Calu3 (cell line): ENCODE results near the gene NAT9. TPM values are rescaled to one million over a fixed set of nuclear protein-coding genes. Genes with fewer than 3 reads are reported as not detected.

Source experiments
- BruUV-seq: library from RNA; stranded (reverse); fragments of 400-500 nt; replicated peaks from 2 replicates; lab custom pipeline; 2021; lab: Mats Ljungman, UMichigan
- CTCF ChIA-PET: fragments of 300-600 bp; sonication (Branson Sonifier 250); formaldehyde crosslinking; loops from one replicate; lab custom pipeline; 2022; ENCODE audit warnings: antibody characterized with exemption; lab: Charles Lee
- DNase-seq: peaks from one replicate; pipeline ENCODE4 v3.0.0; 2022
- H3K27ac Mint-ChIP-seq: one replicate; pipeline ENCODE4 v1.8.0; 2022; ENCODE audit warnings: mixed read lengths; ENCODE audit not compliant: unreplicated experiment
- H3K27me3 Mint-ChIP-seq: one replicate; pipeline ENCODE4 v1.8.0; 2022; ENCODE audit warnings: mixed read lengths; ENCODE audit not compliant: unreplicated experiment
- H3K36me3 Mint-ChIP-seq: one replicate; pipeline ENCODE4 v1.8.0; 2022; ENCODE audit warnings: mild to moderate bottlenecking, moderate library complexity, mixed read lengths; ENCODE audit not compliant: insufficient read depth, unreplicated experiment
- H3K4me1 Mint-ChIP-seq: one replicate; pipeline ENCODE4 v1.8.0; 2022; ENCODE audit warnings: mild to moderate bottlenecking, low read depth, mixed read lengths; ENCODE audit not compliant: unreplicated experiment
- H3K4me3 Mint-ChIP-seq: one replicate; pipeline ENCODE4 v1.8.0; 2022; ENCODE audit warnings: mild to moderate bottlenecking, low read depth, moderate library complexity, mixed read lengths; ENCODE audit not compliant: unreplicated experiment
- H3K9me3 Mint-ChIP-seq: one replicate; pipeline ENCODE4 v1.8.0; 2022; ENCODE audit warnings: low read depth, mixed read lengths; ENCODE audit not compliant: unreplicated experiment
- CTCF ChIP-seq: fragments of 200-600 bp; IDR thresholded peaks from one replicate; pipeline ENCODE4 v1.8.0; 2022; ENCODE audit warnings: antibody characterized with exemption; ENCODE audit not compliant: unreplicated experiment
- intact Hi-C: fragments of 100-400 bp; cut with micrococcal nuclease; formaldehyde crosslinking; loops from one replicate; pipeline ENCODE4 v1.10.0; 2022; ENCODE audit not compliant: unreplicated experiment
- total RNA-seq: library from RNA; stranded (reverse); gene quantifications from 2 replicates; pipeline ENCODE4 v1.2.3, GENCODE V29; 2022

Gene NAT9
- total RNA-seq, 1 experiment from 2014 or later: 66.5 TPM

- H3K4me3 Mint-ChIP-seq: no peak overlapping the region
- no peaks in the 10 kb centered on the region for H3K36me3 Mint-ChIP-seq
- DNase-seq: no peak
- CTCF ChIA-PET: no interaction called here
- H3K9me3 Mint-ChIP-seq: no peaks in the 10 kb centered on the region
- no peak for TF ChIP-seq CTCF
- BruUV-seq: no TSS peak
- H3K27ac Mint-ChIP-seq: no peak overlapping the region
- H3K27me3 Mint-ChIP-seq: no peaks in the 10 kb centered on the region
- intact Hi-C loops: no loop called here
- no peaks in the 10 kb centered on the region for H3K4me1 Mint-ChIP-seq
Measured at GRCh38 chr17:74729368-74729767, 46.8 kb downstream of the NAT9 start.

- intact Hi-C loops: no loop called here
- CTCF ChIA-PET: no interaction called here
- no TSS peak for BruUV-seq
- H3K9me3 Mint-ChIP-seq: no peaks in the 10 kb centered on the region
- no peaks in the 10 kb centered on the region for H3K4me1 Mint-ChIP-seq
- TF ChIP-seq CTCF: no peak
- DNase-seq: no peak
- H3K36me3 Mint-ChIP-seq: no peaks in the 10 kb centered on the region
- no peaks in the 10 kb centered on the region for H3K27me3 Mint-ChIP-seq
- H3K27ac Mint-ChIP-seq: no peak overlapping the region
- H3K4me3 Mint-ChIP-seq: no peak overlapping the region
Measured at GRCh38 chr17:74728702-74729075, 47.5 kb downstream of the NAT9 start.

- no TSS peak for BruUV-seq
- Mint-ChIP-seq H3K27me3 (peaks cover under 1% of the 10 kb centered on the region), H3K4me1 (no peaks in the 10 kb centered on the region), H3K4me3 (no peak overlapping the region), H3K27ac (no peak overlapping the region), H3K9me3 (no peaks in the 10 kb centered on the region), H3K36me3 (no peaks in the 10 kb centered on the region)
- intact Hi-C loops: no loop called here
- no peak for TF ChIP-seq CTCF
- CTCF ChIA-PET: no interaction called here
- DNase-seq: no peak
Measured at GRCh38 chr17:74728033-74728701, 48.0 kb downstream of the NAT9 start.

- Mint-ChIP-seq H3K27ac (no peak overlapping the region), H3K4me1 (no peaks in the 10 kb centered on the region), H3K4me3 (no peak overlapping the region), H3K27me3 (peaks cover 31% of the 10 kb centered on the region), H3K36me3 (no peaks in the 10 kb centered on the region), H3K9me3 (no peaks in the 10 kb centered on the region)
- intact Hi-C loops: no loop called here
- DNase-seq: no peak
- BruUV-seq: no TSS peak
- CTCF ChIA-PET: interaction anchor here (0.6 to 1.5 kb wide), 3 partner anchors 11 to 244 kb away, joined by 4 read pairs; no protein-coding TSS in a partner anchor
- TF ChIP-seq CTCF: no peak
Measured at GRCh38 chr17:74725111-74725510, 51.0 kb downstream of the NAT9 start.
